ENCODE data around the gene APLF. TPM values are rescaled to one million over a fixed set of nuclear protein-coding genes. Genes with fewer than 3 reads are reported as not detected.
"Not testable (repeated sequence)": the region's sequence is repeated elsewhere in the genome, so short reads cannot be mapped to it uniquely, and the experiment has no call there.

The APLF gene
- polyA plus RNA-seq, 3 donors: 3.4 to 3.9 (median 3.7) TPM

GRCh38 chr2:68560545-68560944 is 93.2 kb downstream of the APLF start:
- DNase-seq (ENCODE audit: extremely low read depth in 1 of 11, low read depth in 9 of 11, low spot score in 4 of 11): no peak

GRCh38 chr2:68561372-68561771 is 94.0 kb downstream of the APLF start:
- no peak for DNase-seq (ENCODE audit: extremely low read depth in 1 of 11, low read depth in 9 of 11, low spot score in 4 of 11)

- no peak for DNase-seq (ENCODE audit: extremely low read depth in 1 of 11, low read depth in 9 of 11, low spot score in 4 of 11)
Measured at GRCh38 chr2:68562934-68563333, 95.5 kb downstream of the APLF start.

- DNase-seq (ENCODE audit: extremely low read depth in 1 of 11, low read depth in 9 of 11, low spot score in 4 of 11): no peak
Measured at GRCh38 chr2:68564426-68564825, 97.0 kb downstream of the APLF start.

GRCh38 chr2:68565273-68565672 is 97.9 kb downstream of the APLF start:
- DNase-seq (ENCODE audit: extremely low read depth in 1 of 11, low read depth in 9 of 11, low spot score in 4 of 11): no peak

- DNase-seq (ENCODE audit: extremely low read depth in 1 of 11, low read depth in 9 of 11, low spot score in 4 of 11): no peak
Measured at GRCh38 chr2:68565858-68566257, 98.5 kb downstream of the APLF start.

GRCh38 chr2:68566362-68566761 is 99.0 kb downstream of the APLF start:
- no peak for DNase-seq (ENCODE audit: extremely low read depth in 1 of 11, low read depth in 9 of 11, low spot score in 4 of 11)

- DNase-seq (ENCODE audit: extremely low read depth in 1 of 11, low read depth in 9 of 11, low spot score in 4 of 11): no peak
Measured at GRCh38 chr2:68568116-68568515, 100.7 kb downstream of the APLF start.

GRCh38 chr2:68569604-68570003 is 102.2 kb downstream of the APLF start:
- no peak for DNase-seq (ENCODE audit: extremely low read depth in 1 of 11, low read depth in 9 of 11, low spot score in 4 of 11)

- DNase-seq (ENCODE audit: extremely low read depth in 1 of 11, low read depth in 9 of 11, low spot score in 4 of 11): not testable (repeated sequence)
Measured at GRCh38 chr2:68570434-68570833, 103.0 kb downstream of the APLF start.

GRCh38 chr2:68574202-68574791 is 106.9 kb downstream of the APLF start:
- no peak for DNase-seq (ENCODE audit: extremely low read depth in 1 of 11, low read depth in 9 of 11, low spot score in 4 of 11)

- DNase-seq (ENCODE audit: extremely low read depth in 1 of 11, low read depth in 9 of 11, low spot score in 4 of 11): no peak
Measured at GRCh38 chr2:68577183-68577582, 109.8 kb downstream of the APLF start.

GRCh38 chr2:68579689-68580088 is 112.3 kb downstream of the APLF start:
- no peak for DNase-seq (ENCODE audit: extremely low read depth in 1 of 11, low read depth in 9 of 11, low spot score in 4 of 11)

GRCh38 chr2:68588589-68588988 is 121.2 kb downstream of the APLF start:
- DNase-seq (ENCODE audit: extremely low read depth in 1 of 11, low read depth in 9 of 11, low spot score in 4 of 11): no peak

- no peak for DNase-seq (ENCODE audit: extremely low read depth in 1 of 11, low read depth in 9 of 11, low spot score in 4 of 11)
Measured at GRCh38 chr2:68589963-68590362, 122.6 kb downstream of the APLF start.

- no peak for DNase-seq (ENCODE audit: extremely low read depth in 1 of 11, low read depth in 9 of 11, low spot score in 4 of 11)
Measured at GRCh38 chr2:68590702-68591101, 123.3 kb downstream of the APLF start.

GRCh38 chr2:68591225-68591624 is 123.8 kb downstream of the APLF start:
- DNase-seq (ENCODE audit: extremely low read depth in 1 of 11, low read depth in 9 of 11, low spot score in 4 of 11): no peak

- no peak for DNase-seq (ENCODE audit: extremely low read depth in 1 of 11, low read depth in 9 of 11, low spot score in 4 of 11)
Measured at GRCh38 chr2:68594041-68594440, 126.7 kb downstream of the APLF start.

GRCh38 chr2:68594674-68595492 is 127.5 kb downstream of the APLF start:
- peak in 8 of 11 donors; percentile 4 to 25 (median 12) for DNase-seq (ENCODE audit: extremely low read depth in 1 of 11, low read depth in 9 of 11, low spot score in 4 of 11)

GRCh38 chr2:68595493-68595785 is 128.1 kb downstream of the APLF start:
- not testable (repeated sequence) for DNase-seq (ENCODE audit: extremely low read depth in 1 of 11, low read depth in 9 of 11, low spot score in 4 of 11)

- not testable (repeated sequence) for DNase-seq (ENCODE audit: extremely low read depth in 1 of 11, low read depth in 9 of 11, low spot score in 4 of 11)
Measured at GRCh38 chr2:68600495-68600894, 133.1 kb downstream of the APLF start.
